Hepatocyte (in vitro differentiated cells): ENCODE data around the gene OBSCN. TPM values are rescaled to one million over a fixed set of nuclear protein-coding genes. Genes with fewer than 3 reads are reported as not detected.

ENCODE experiments used
- DNase-seq: peaks from one replicate; pipeline ENCODE4 v3.0.0-alpha.2; 2016; ENCODE audit warnings: low spot score
- H2AFZ ChIP-seq: fragments of 200-600 bp; sonication (generic); 2 replicates; pipeline ENCODE4 v1.6.0; 2016; ENCODE audit warnings: antibody characterized with exemption, mild to moderate bottlenecking
- H3K27ac ChIP-seq: fragments of 200-600 bp; sonication (generic); 2 replicates; pipeline ENCODE4 v1.5.1; 2016; ENCODE audit warnings: mild to moderate bottlenecking
- H3K27me3 ChIP-seq: fragments of 200-600 bp; sonication (generic); 2 replicates; pipeline ENCODE4 v1.6.1; 2016
- H3K36me3 ChIP-seq: fragments of 200-600 bp; sonication (generic); replicated peaks from 2 replicates; pipeline ENCODE4 v1.5.1; 2016; ENCODE audit warnings: low read depth; ENCODE audit not compliant: insufficient read depth
- H3K4me1 ChIP-seq: fragments of 200-600 bp; sonication (generic); 2 replicates; pipeline ENCODE4 v1.5.1; 2016; ENCODE audit warnings: mild to moderate bottlenecking, moderate library complexity; ENCODE audit not compliant: insufficient read depth
- H3K4me2 ChIP-seq: fragments of 200-600 bp; sonication (generic); 2 replicates; pipeline ENCODE4 v1.6.0; 2016
- H3K4me3 ChIP-seq: fragments of 200-600 bp; sonication (generic); 2 replicates; pipeline ENCODE4 v1.5.1; 2016; ENCODE audit warnings: mild to moderate bottlenecking
- H3K79me2 ChIP-seq: fragments of 200-600 bp; sonication (generic); 2 replicates; pipeline ENCODE4 v1.6.0; 2017; ENCODE audit warnings: mild to moderate bottlenecking
- H3K9me2 ChIP-seq: fragments of 200-600 bp; sonication (generic); replicated peaks from 2 replicates; pipeline ENCODE4 v1.6.0; 2017; ENCODE audit warnings: mild to moderate bottlenecking; ENCODE audit not compliant: insufficient read depth
- H3K9me3 ChIP-seq: fragments of 200-600 bp; sonication (generic); 2 replicates; pipeline ENCODE4 v1.5.1; 2016; ENCODE audit warnings: low read depth, mild to moderate bottlenecking
- H4K20me1 ChIP-seq: fragments of 200-600 bp; sonication (generic); 2 replicates; pipeline ENCODE4 v1.6.0; 2016; ENCODE audit warnings: mild to moderate bottlenecking; ENCODE audit not compliant: insufficient read depth, poor library complexity, severe bottlenecking
- CTCF ChIP-seq: fragments of 200-600 bp; sonication (generic); IDR thresholded peaks from 2 replicates; pipeline ENCODE4 v1.5.1; 2016; ENCODE audit warnings: antibody characterized with exemption, mild to moderate bottlenecking; ENCODE audit not compliant: poor library complexity
- EZH2 ChIP-seq: fragments of 200-600 bp; sonication (generic); IDR thresholded peaks from 2 replicates; pipeline ENCODE4 v1.6.1; 2016; ENCODE audit warnings: antibody characterized with exemption, mild to moderate bottlenecking, borderline replicate concordance
- EZH2phosphoT487 ChIP-seq: fragments of 200-600 bp; sonication (generic); IDR thresholded peaks from one replicate; pipeline ENCODE4 v1.6.1; 2018; ENCODE audit warnings: antibody characterized with exemption, mild to moderate bottlenecking, low read depth, moderate library complexity; ENCODE audit not compliant: unreplicated experiment, severe bottlenecking
- WGBS: methylation state at CpG from one replicate; pipeline ENCODE4 v1.1.6; 2016; ENCODE audit warnings: low lambda C conversion rate; ENCODE audit errors: missing lambda C conversion rate; 5-methylcytosine and 5-hydroxymethylcytosine counted together
- polyA plus RNA-seq: library from polyadenylated mRNA; unstranded; fragments of >200 nt; fragmentation: Nextera tagmentation; extraction: Ambion mirVana; gene quantifications from 2 replicates; pipeline ENCODE4 v1.2.1, GENCODE V29; 2016
- total RNA-seq: library from RNA; depleted of rRNA; stranded (reverse); fragments of >200 nt; gene quantifications from 2 replicates; pipeline ENCODE4 v1.2.3, GENCODE V29; 2014

OBSCN gene
- total and polyA plus RNA-seq, 2 experiments from 2014 or later, result 15.0 to 22.4 TPM

GRCh38 chr1:228311091-228311490 lies 103.2 kb downstream of the OBSCN start:
- no peaks in the 10 kb centered on the region for H3K79me2 ChIP-seq
- no peak for DNase-seq
- no peak overlapping the region for H3K4me3 ChIP-seq
- H3K9me2 ChIP-seq, result no peaks in the 10 kb centered on the region
- no peak overlapping the region for H3K27ac ChIP-seq
- H3K36me3 ChIP-seq, result no peaks in the 10 kb centered on the region
- H3K4me2 ChIP-seq, result no peak overlapping the region
- no peaks in the 10 kb centered on the region for H3K9me3 ChIP-seq
- no peaks in the 10 kb centered on the region for H4K20me1 ChIP-seq
- H3K27me3 ChIP-seq, result no peaks in the 10 kb centered on the region
- no peaks in the 10 kb centered on the region for H3K4me1 ChIP-seq
- H2AFZ ChIP-seq, result no peak overlapping the region
- WGBS, result 100% methylated on average over 3 of the region's 3 CpGs
- no peak for TF ChIP-seq EZH2
- TF ChIP-seq CTCF, result no peak

DNA sequence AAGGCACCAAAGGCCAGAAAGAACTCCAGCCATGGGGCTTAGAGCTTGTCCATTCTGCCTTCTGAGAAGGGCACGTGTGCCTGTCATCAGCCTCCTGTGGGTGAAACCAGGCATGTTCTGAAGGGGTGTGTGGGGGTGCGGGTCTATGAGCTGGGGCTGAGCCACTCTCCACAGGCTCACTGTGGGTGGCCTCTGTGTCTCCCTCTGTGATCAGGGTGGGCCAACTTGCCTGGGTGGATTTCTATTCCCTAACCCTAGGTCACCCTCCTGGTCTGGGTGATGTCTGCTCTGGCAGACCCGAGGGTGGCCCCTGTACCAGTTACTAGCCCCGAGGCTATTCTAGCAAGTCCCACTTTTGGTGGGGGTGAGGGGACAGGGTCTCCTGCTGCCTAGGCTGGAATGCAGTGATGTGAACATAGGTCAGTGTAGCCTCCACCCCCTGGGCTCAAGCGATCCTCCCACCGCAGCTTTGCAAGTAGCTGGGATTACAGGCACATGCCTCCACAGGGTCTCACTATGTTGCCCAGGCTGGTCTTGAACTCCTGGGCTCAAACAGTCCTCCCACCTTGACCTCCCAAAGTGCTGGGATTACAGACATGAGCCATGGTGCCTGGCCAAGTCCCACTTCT lies 104.4 kb downstream of the OBSCN start:
- Histone ChIP-seq H3K79me2 (no peaks in the 10 kb centered on the region), H3K9me2 (no peaks in the 10 kb centered on the region), H3K4me1 (no peaks in the 10 kb centered on the region), H2AFZ (no peak overlapping the region), H3K4me2 (no peak overlapping the region), H3K27me3 (no peaks in the 10 kb centered on the region), H4K20me1 (no peaks in the 10 kb centered on the region), H3K9me3 (no peaks in the 10 kb centered on the region), H3K4me3 (no peak overlapping the region), H3K36me3 (no peaks in the 10 kb centered on the region), H3K27ac (no peak overlapping the region)
- no peak for DNase-seq
- WGBS, result 97% methylated on average over 6 of the region's 6 CpGs
- TF ChIP-seq EZH2 (no peak), EZH2phosphoT487 (no peak), CTCF (no peak)

- Histone ChIP-seq H3K4me3 (no peak overlapping the region), H3K79me2 (no peaks in the 10 kb centered on the region), H3K27me3 (no peaks in the 10 kb centered on the region), H3K4me1 (no peaks in the 10 kb centered on the region), H2AFZ (no peak overlapping the region), H3K4me2 (no peak overlapping the region), H4K20me1 (no peaks in the 10 kb centered on the region), H3K9me3 (no peaks in the 10 kb centered on the region), H3K36me3 (no peaks in the 10 kb centered on the region), H3K9me2 (no peaks in the 10 kb centered on the region), H3K27ac (no peak overlapping the region)
- WGBS, result 96% methylated on average over 25 of the region's 25 CpGs
- TF ChIP-seq EZH2, result no peak
- no peak for DNase-seq
Measured at GRCh38 chr1:228313536-228314277, 105.9 kb downstream of the OBSCN start.

- Histone ChIP-seq H3K9me3 (no peaks in the 10 kb centered on the region), H3K9me2 (no peaks in the 10 kb centered on the region), H4K20me1 (no peaks in the 10 kb centered on the region), H3K27ac (no peak overlapping the region), H3K36me3 (no peaks in the 10 kb centered on the region), H3K4me2 (no peak overlapping the region), H3K4me3 (no peak overlapping the region), H3K4me1 (no peaks in the 10 kb centered on the region), H3K79me2 (no peaks in the 10 kb centered on the region), H3K27me3 (no peaks in the 10 kb centered on the region), H2AFZ (no peak overlapping the region)
- TF ChIP-seq CTCF (no peak), EZH2phosphoT487 (no peak), EZH2 (no peak)
- WGBS, result 96% methylated on average over 3 of the region's 3 CpGs
- DNase-seq, result no peak
Measured at GRCh38 chr1:228314315-228314657, 106.4 kb downstream of the OBSCN start.
